Fibroblast of lung (primary cell): ENCODE data around the gene HEATR9.

ENCODE experiments used
- CTCF ChIP-seq, 2 donors: IDR thresholded peaks in 1 of 2; conservative IDR thresholded peaks in 1 of 2; 1 replicate in 1 of 2; 2 replicates in 1 of 2; pipeline ENCODE4 v1.5.1; 2011 to 2012; ENCODE audit warnings: low read length in 2 of 2, control low read depth in 1 of 2, inconsistent platforms in 1 of 2, low read depth in 1 of 2, mild to moderate bottlenecking in 1 of 2
- EZH2 ChIP-seq: IDR thresholded peaks from 2 replicates; pipeline ENCODE4 v1.5.1; 2012; ENCODE audit warnings: low read length, control low read depth, mild to moderate bottlenecking; ENCODE audit errors: missing control alignments

DNA sequence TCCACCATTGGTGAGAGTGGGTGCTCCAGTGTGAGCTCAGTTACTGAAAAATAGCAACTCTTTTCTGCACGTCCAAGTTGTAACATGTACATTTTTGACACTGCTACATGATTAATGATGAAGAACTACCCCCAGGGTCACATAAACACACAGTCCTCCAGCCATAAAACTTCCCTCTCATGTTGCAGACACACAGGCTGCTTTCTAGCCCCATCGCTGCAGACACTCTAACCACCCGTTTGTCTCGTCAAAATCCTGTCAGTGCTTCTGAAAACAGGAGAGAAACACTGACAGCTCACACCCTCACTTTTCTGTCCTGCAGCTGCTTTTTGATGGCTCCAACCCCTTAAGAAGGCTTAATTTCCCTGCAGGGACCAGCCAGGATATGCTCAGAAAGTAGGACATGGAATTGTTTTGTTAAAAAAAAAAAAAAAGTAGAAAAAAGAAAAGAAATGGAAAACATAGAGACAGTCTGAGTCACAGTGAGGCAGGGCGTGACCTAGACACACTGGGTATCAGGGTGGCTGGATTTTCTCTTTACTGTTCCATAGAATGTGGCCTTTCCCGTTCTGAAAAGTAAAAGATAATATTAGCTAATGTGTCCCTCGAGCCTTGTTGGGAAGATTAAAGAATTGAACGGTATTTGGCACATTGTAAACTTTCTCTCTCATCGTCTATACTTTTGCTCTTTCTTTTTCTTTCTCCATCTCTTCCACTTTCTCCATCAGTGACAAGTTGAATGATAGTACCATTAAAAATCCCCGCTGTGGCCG lies 32.2 kb upstream of the HEATR9 start:
- no peak for TF ChIP-seq CTCF (conservative IDR thresholded peaks at IDR 0.05 in 1 of 2, IDR thresholded peaks at IDR 0.05 in 1 of 2; ENCODE audit: low read depth in 1 of 2, low read length in 2 of 2)
- no peak for TF ChIP-seq EZH2
